ENCODE measurements around the gene BEST2.

BEST2 gene

DNA sequence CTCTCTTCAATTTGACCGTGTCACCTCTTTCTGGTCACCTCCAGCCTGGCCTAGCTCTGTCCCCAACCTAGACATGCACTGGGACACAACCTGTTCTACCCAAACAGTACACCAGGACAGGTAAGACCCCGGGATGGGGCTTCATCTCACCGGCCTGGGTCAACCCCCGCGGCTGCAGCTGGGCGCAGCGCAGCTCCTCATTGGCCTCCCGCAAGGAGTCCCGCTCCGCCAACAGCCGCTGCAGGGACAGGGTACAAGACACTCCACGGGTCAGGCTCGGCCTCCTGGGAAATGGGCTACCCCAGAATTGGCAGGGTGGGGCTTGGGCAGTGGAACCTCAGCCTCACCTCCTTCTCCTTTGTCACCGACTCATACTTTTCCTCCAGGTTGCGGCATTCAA is 16.1 kb downstream of the BEST2 start:
- DNase-seq (ENCODE audit: low read depth in 2 of 2): no peak

DNA sequence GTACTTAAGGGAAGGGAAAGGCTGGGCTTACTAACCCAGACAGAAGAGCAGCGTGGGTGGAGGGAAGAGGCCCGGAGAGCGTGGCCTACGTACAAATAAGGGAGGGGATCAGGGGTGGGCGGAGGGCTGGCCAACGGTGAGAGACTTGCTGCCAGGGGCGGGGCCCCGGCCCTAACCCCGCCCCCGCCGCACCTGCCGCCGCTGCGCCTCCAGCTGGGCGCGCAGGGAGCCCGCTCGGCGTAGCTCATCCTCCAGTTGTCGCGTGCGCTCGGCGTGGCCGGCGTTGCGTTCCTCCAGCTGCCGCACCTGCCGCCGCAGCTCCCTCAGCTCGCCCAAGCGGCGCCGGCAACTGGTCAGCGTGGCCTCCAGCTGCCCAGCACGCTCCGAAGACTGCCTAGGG is 18.1 kb downstream of the BEST2 start:
- peak in 1 of 2 donors; percentile 47 for DNase-seq (ENCODE audit: low read depth in 2 of 2)

DNA sequence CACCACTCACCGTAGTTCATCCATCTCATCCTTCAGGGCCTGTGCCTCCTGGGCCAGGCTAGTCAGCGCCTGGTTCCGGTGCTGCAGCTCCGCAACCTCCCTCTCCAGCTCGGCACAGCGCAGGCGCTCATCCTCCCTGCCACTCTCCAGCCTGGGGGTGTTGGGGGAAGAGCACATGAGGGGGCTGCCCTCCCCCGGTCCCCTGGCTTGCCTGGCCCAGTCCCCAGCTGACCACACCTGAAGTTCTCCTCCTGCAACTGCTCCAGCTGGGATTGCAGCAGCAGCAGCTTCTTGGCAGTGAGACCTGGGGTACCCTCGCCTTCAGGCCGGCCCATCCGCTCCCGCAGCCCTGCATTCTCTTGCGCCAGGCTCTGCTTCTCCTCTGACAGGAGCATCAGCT is 19.3 kb downstream of the BEST2 start:
- DNase-seq (ENCODE audit: low read depth in 2 of 2): no peak

DNA sequence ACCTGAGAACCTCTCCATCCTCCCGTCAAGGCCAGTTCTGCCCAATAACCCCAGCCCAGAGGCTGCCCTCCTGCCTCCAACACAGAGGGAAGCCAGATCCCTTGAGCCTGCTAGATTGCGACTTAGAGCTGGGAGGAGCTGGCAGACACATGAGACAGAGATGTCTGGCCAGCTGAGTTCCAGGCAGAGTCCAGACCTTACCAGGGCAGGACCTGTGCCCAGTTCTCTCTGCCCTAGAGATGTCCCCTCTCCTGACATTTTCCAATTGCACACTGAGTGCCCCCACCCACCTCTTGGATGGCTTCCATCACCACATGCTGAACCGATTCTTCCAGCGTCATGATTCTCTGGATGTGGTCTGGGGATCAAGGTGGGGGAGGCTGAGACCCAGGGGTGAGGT is 20.7 kb downstream of the BEST2 start:
- no peak for DNase-seq (ENCODE audit: low read depth in 2 of 2)

DNA sequence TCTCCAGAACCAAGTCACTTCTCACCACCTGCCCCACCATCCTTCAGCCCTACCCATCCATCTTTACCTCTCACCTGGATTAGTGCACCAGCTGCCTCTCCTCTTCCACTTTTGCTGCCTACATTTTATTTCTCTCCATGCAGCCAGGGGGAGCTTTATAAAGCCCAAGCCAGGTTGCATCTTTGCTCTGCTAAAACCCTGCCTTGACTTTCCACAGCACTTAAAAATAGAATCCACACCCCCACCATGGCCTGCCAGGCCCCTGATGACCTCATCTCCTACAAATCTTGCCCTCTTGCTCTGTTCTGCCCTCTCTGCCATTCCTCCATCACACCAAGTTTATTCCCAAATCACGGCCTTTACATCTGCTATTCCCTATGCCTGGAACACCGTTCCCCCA is 22.0 kb downstream of the BEST2 start:
- DNase-seq (ENCODE audit: low read depth in 2 of 2): no peak

DNA sequence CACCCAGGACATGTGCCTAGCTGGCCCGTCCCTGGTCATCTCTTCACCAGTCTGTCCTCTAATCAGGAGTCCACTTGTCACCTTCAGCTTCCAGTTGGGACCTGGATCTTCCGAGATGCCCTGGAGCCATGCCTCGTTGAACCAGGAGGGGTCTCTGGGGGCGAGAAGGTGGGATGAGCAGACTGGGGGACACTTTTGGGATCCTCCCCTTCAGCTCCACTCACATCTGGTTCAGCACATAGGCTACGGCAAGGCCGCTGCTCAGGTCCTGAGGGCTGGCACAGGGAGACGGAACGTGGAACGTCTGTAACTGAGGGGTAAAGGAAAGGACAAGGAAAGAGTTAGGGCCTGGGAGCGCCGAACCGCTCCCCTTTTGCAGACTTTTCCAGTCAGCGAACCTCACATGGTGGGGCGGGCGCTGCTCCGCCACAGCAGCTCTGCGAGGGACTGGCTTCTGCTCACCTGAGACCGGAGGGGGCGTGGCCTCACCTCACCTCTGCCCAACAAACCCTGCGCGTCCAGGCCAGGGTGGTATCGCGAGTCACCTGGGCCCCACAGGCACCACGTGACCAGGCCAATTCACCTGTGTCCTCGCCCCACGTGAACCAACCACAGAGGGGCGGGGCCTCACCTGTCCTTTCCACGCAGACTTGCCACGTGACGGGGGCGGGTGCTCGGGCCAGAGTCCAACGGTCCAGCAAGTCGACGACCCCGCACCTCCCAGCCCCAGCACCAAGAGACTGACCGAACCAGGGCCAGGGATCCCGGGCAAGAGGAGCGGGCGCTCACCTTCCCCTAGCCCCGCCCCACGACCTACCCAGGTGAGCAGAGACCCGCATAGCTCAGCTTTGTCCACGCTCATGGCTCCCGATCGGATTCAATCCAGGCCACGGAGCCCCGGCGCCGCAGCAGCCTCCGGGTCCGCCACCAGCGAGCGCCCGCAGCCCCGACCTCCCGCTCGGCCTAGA is 23.3 kb downstream of the BEST2 start, which contains the start of gene HOOK2:
TSS of gene HOOK2 (minus strand) at position 965 of the 968 bp plus-strand sequence. CDS start at position 862, 103 bp downstream.
- DNase-seq (ENCODE audit: low read depth in 2 of 2): no peak

DNA sequence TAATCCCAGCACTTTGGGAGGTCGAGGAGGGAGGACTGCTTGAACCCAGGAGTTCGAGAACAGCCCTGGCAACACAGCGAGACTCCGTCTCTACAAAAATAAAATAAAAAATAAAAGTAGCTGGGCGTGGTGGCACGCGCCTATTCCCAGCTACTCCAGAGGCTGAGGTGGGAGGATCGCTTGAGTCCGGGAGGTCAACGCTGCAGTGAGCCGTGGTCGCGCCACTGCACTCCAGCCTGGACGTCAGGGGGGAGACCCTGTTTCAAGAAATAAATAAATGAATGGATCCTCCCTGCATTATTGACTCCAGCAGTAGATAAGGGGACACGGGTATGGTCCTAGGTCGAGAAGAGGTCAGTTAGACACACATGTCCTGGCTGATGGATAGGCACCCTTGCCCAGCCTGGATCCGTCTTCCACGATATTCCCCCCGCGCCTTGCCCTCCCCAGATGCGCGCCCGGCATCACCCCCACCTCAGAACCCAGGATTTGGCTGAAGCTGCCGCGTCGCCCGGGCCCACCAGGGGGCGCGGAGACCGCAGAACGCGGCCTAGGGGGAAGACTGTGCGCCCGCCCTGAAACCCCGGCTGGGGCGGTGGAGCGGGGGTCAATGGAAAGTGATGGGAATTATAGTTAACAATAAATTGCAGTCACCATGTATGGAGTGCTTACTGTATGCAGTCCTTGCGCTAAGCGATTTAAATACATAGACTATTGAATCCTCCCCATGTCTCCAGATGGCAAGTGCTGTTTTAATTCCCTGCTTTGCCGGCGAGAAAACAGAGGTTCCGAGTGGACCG is 25.8 kb downstream of the BEST2 start:
- peak; percentile 77 to 78 for DNase-seq (ENCODE audit: low read depth in 2 of 2)

DNA sequence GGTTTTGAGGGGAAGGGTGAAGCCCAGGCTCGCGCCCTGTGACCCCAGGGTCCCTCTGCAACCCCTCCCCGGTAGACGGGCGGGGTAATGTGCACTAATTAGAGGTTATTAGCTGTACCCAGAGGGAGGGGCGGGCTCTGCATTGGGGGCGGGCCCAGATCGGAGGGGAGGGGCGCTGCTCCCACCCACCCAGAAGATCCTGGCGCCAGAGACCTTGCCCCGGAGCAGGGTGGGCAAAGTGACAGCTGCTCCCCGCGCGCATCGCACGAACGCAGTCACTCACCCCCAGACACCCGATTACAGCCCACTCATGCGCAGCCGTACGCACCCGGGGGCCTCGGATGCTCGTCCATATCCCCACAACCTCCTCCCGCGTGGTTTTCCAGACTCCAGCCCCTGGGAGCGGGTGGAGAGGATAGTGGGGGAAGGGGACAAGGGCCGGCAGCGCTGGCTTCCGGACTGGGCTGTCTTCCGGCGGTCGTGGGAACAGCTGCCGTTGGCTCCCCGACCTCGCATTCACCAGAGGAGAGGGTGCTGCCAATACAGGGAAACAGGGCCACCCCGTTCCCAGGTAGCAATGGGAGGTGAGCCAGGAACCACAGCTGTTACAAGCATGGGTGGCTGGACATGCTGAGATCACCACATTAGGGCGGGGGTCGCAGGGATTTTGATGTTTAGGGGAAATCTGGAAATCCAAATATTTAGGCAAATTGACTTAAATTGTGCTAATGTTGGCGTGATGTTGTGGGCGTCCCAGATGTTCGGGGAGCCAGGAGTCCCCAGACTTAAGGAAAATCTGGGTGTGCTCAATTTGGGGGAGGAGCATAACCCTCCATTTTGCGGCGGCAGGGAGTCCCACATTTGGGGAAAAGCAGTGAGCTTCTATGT is 26.7 kb downstream of the BEST2 start:
- no peak for DNase-seq (ENCODE audit: low read depth in 2 of 2)

DNA sequence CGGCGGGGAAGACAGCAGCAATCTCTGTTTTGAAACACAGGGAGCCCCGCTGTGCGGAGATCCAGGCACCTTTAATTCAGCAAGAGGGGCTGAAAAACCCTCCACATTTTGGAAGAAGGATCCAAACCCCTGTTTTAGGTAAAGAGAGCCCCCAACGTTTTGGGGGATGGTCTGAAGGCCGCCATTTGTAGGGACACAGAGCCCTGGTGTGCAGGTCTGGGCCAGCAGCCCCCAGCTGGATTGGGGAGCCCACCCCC is 27.2 kb downstream of the BEST2 start:
- DNase-seq (ENCODE audit: low read depth in 2 of 2): no peak

DNA sequence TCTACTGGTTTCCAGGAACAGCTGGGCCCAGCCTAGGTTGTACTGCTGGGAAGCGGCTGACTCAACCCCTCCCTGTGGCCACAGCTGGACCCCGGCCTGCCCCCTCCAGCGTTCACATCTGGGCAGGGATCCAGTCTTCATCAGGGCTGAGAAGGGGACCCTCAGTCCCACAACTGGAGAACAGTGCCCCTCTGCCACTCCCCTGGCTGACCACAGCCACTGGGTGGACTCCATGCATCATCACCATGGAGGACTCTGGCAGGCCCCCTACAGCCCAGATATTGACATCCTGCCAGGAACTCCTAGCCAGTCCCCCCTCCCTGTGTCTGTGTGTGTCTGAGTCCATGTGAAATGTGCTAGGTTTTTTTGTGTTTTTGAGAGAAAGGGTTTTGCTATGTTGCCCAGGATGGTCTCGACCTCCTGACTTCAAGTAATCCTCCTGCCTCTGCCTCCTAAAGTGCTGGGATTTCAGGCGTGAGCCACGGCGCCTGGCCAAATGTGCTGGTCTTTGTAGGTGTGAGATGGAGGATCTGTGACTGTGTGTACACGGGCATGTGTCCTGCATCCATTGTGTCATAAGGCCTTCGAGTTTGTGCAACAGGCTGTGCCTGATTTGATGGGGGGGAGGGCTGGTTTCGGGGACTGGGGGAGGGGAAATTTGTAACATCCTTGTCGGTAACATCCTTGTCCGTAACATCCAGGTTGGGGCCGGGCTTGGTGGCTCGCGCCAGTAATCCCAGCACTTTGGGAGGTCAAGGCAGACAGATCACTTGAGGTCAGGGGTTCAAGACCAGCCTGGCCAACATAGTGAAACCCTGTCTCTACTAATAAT is 27.8 kb downstream of the BEST2 start:
- DNase-seq (ENCODE audit: low read depth in 2 of 2): no peak

DNA sequence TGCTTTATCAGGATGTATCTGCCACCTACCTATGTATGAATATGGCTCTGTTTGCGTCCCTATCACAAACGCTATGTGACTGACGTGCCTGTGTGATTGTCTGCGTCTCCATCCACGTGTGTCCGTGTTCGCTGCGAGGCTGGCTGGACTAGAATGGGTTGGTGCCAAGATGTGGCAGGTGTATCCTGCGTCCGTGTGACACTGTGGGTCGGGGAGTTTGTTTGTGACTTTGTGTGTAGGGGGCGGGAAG is 30.5 kb downstream of the BEST2 start:
- no peak for DNase-seq (ENCODE audit: low read depth in 2 of 2)

DNA sequence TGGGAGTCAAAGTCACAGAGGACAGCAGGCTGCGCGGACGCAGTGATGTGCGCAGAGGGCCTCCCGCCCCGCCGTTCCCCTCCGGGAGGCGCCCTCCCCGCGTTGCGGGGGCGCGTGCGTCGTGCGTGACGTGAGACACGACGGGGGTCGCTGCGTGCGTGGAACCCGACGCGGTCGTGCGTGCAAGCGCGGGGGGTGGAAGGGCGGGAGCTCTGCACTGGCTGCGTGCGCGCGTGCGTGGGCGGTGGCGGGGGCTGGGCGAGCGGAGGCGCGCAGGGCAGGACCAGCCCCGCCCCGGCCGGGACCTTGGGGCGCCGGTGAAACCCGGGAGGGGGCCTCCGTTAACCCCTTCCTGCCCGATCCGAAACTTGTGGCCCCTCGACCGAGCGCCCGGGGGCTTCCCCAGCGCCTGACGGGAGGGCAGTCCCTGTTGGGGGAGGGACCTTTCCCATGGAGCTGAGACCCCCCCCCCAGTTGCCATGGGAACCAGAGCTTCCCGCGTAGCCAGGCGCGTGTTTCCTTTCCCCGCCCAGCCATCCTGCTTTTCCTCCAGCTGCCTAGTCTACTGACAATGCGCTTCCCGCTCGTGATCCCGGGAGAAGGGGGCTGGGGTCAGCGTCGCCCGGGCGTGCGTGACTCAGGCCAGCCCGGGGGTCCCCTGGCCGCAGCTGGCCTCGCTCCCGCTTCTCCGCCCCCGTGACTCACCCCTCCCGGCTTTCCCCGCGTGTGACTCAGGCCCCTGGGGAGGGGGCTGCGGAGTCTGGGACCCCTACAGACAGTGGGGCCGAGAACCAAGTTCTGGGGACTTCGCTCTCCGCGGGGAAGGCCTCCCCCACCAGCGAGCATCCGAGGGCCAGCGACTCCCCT is 31.1 kb downstream of the BEST2 start:
- DNase-seq (ENCODE audit: low read depth in 2 of 2): peak; percentile 86 to 87

DNA sequence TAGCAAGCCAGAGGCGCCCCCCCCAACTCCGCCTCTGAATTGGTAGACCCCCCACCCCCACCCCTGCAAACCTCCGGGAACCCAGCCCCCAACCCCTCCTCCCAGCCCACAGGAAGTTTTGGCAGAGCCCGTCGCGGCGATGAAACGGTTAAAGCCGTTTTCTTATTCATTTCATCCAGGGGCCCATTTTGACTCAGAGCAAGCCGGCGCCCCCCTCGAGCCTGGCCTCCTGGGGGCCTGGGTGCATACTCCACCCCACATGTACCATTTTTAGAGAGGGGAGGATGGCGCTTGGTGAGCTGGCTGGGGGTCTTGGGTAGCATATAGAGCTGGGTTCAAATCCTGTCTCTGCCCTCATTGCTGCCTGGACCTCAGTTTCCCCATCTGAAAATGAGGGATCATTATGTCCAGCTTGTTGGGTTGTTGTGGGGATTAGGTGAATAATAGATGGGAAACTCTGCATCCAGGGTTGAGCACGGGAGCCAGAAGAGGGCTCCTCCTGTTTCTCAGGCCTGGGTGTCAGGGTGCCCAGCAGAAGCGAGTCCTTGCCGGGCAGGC is 31.8 kb downstream of the BEST2 start:
- peak in 1 of 2 donors; percentile 59 for DNase-seq (ENCODE audit: low read depth in 2 of 2)

DNA sequence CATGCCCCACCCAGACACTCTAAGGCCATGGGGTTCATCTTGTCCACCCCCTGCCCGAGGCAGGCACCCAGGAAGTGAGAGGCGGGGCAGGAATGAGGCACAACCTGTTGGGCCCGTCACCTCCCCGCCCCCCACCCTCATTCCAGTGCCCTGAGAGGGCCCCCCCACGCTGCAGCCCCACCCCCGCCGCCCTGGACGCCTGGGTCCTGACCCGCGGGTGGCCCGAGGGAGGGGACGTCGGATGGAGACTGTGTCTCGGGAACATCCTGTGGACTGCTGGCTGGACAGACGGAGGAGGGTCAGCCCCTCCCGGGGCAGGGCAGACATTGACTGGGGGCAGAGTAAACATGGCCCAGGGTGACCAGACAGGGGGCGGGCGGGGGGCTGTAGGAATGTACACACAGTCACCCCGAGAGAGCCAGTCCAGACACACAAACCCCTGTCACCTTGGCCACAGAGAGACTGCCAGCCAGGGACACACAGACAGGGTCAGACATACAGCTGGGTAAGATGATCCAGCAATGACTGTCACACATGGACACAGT is 32.3 kb downstream of the BEST2 start:
- DNase-seq (ENCODE audit: low read depth in 2 of 2): no peak

DNA sequence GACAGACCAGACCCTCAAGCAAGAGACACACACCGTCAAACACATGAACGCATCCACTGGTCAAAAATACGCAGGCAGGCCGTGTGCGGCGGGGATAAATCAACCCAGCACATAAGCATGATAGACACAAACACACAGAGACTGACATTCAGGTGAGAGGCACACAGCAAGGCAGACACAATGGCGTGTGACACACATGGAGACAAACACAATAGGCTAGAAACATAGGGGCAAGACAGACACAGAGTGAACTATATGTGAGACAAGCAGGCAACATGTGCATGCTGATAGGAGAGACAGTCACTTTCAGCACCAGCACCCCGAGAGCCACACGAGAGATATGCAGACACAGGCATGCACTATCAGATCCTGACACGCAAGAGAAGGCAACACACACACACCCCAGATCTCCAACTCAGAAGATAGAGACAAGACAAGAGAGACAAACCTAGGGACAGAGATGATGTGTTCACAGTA is 32.8 kb downstream of the BEST2 start:
- no peak for DNase-seq (ENCODE audit: low read depth in 2 of 2)

DNA sequence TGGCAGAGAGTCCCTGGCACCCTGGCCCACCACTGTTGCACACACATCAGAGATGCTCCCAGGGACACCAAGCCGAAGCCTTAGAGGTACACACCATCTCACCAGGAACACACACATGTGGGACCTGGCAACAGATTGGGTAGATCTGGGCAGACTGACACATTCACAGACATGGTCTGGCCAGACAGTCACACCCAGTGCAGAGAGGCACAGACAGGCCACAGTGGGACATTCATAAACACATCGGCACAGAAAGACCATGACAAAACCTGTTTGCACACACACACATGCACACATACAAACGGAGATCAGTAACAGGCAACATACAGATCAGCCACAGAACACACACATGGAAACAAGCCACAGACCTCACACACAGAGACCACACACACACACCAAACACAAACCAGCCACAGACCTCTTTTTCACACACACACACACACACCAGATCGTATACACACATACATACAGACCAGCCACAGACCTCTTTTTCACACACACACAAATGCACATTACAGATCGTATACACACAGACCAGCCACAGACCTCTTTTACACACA is 33.4 kb downstream of the BEST2 start:
- DNase-seq (ENCODE audit: low read depth in 2 of 2): no peak

DNA sequence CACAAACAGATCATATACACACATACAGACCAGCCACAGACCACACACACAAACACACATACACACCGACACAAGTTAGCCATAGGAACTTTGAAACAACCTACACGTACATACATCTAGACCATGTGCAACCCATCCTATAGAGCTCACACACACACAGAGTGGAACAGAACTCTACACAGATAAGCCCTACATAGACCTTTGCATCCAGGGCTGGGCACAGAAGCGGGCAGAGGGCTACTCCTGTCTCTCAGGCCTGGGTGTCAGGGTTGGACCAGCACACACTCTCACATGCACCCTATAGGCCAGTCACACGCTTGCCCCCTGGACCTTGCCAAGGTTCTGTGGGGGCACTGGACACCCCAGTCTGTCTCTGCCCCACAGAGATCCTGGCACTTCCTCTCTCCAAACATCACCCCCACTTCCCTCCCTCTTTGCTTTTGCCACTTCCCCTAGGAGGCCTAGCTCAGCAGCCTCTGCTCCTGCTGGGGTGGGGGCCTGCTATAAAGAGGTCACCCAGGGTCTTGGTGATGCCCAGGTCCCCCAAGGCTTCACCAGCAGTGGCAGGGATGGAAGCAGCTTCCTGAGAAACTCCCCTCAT is 33.9 kb downstream of the BEST2 start:
- no peak for DNase-seq (ENCODE audit: low read depth in 2 of 2)

DNA sequence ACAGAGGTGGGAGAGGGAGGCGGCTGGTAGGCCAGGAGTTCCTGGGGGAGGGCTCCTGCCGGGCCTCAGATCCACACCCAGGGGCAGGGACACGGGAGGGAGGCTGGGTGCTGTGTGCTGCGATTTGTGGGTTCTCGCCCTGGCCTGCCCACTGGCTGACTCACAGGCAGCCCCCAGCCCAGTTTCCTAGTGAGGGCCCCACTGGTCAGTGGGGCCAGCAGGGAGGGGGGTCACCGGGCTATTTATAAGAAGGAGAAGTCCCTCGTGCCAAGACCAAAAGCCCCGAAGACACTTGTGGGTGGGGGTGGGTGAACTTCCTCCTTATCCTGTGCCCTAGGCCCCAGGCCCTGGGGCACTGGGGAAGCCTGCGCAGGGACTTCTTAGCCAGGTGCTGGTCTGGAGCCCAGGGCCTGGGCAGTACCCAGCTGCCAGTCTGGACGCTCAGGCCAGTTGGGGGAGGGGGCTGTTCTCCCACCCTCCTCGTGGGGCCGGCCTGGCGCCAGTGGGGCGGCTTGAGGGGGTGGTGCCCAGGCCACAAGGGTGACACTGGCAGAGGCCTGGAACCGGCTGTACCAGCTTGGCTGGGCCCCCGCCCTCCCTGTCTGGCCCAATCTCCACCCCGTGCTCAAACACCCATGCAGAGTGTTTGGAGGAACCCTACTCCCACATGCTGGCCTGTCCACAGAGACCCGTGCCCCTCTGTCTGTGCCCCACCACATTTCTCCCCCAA is 34.7 kb downstream of the BEST2 start:
- no peak for DNase-seq (ENCODE audit: low read depth in 2 of 2)
